ENCODE data around the gene MLLT1. TPM values are rescaled to one million over a fixed set of nuclear protein-coding genes. Genes with fewer than 3 reads are reported as not detected.

MLLT1 gene
- total and polyA plus RNA-seq, 2 of the 8 experiments (the other 6 are each of a cell fraction or from before 2014, with no cell fraction given) = 18.8 to 45.1 TPM

- H2AK5ac ChIP-seq (ENCODE audit: low read depth, low read length) = no peak overlapping the region
- no peak overlapping the region for H4K91ac ChIP-seq (replicated peaks; ENCODE audit: insufficient read length, low read length)
- no peak overlapping the region for H3K18ac ChIP-seq (ENCODE audit: extremely low read depth, low read length)
- ChIA-PET POLR2A (ENCODE audit: partially characterized antibody) (no interaction called here), CTCF (ENCODE audit: partially characterized antibody) (interaction anchor here (2.3 kb wide), 1 partner anchor 11 kb away, joined by 14 read pairs; no protein-coding TSS in a partner anchor)
- no peak overlapping the region for H3K9ac ChIP-seq (replicated peaks in 1 of 4; ENCODE audit: extremely low read depth in 1 of 4, low read depth in 3 of 4, low read length in 3 of 4)
- no peak overlapping the region for H3K4ac ChIP-seq (replicated peaks; ENCODE audit: insufficient read length, low read depth, low read length)
- DNase-seq (ENCODE audit: low read depth in 1 of 2, low spot score in 2 of 2) (no peak), FAIRE-seq (no peak)
- H4K5ac ChIP-seq (ENCODE audit: insufficient read length, low read depth, low read length) = no peak overlapping the region
- no peak overlapping the region for H2BK12ac ChIP-seq (ENCODE audit: low read depth, low read length)
- H2BK120ac ChIP-seq (replicated peaks; ENCODE audit: low read depth, low read length) = no peak overlapping the region
- no peak overlapping the region for H3K4me2 ChIP-seq (ENCODE audit: insufficient read depth in 1 of 2, low read depth in 2 of 2, low read length in 2 of 2)
- H3K36me3 ChIP-seq (ENCODE audit: control insufficient read depth in 2 of 4, insufficient read depth in 4 of 4, low read length in 3 of 4) = peaks cover 0 to 11% (median 4%) of the 10 kb centered on the region in 4 experiments; a peak in 3 of 8 replicates
- H3K23ac ChIP-seq (ENCODE audit: insufficient read length) = no peak overlapping the region
- no peak overlapping the region for H3K4me3 ChIP-seq (ENCODE audit: extremely low read depth in 1 of 4, insufficient read depth in 2 of 4, low read depth in 3 of 4, low read length in 4 of 4)
- H3K9me3 ChIP-seq (ENCODE audit: insufficient read depth in 2 of 2, low read depth in 1 of 2, low read length in 1 of 2) = peaks cover 7 to 15% of the 10 kb centered on the region in 2 experiments; a peak in 3 of 4 replicates
- peaks cover 2% of the 10 kb centered on the region for H3K79me1 ChIP-seq (ENCODE audit: low read depth, low read length)
- no peaks in the 10 kb centered on the region for H3K23me2 ChIP-seq (ENCODE audit: low read depth, low read length)
- peaks cover 0 to 2% (median 0%) of the 10 kb centered on the region in 4 experiments; a peak in 2 of 7 replicates for H3K4me1 ChIP-seq (replicated peaks in 1 of 4; ENCODE audit: control insufficient read depth in 3 of 4, insufficient read depth in 4 of 4, low read length in 3 of 4)
- no peak overlapping the region for H2AFZ ChIP-seq (ENCODE audit: low read length)
- H3K27ac ChIP-seq (ENCODE audit: low read depth, low read length) = no peak overlapping the region
- no peaks in the 10 kb centered on the region for H3K27me3 ChIP-seq (replicated peaks in 1 of 4; ENCODE audit: control insufficient read depth in 3 of 4, extremely low read depth in 1 of 4, insufficient read depth in 3 of 4, low read length in 3 of 4)
- WGBS, 2 experiments (ENCODE audit: extremely low coverage in 1 of 2, insufficient coverage in 1 of 2, insufficient read length in 1 of 2, insufficient replicate concordance in 2 of 2, low coverage in 1 of 2, low lambda C conversion rate in 2 of 2, missing lambda C conversion rate in 1 of 2) = 96% methylated on average over 6 of the region's 6 CpGs; no CpG with 5 or more reads in 1 of the 2 experiments
- peaks cover 0 to 10% of the 10 kb centered on the region in 2 experiments for H4K20me1 ChIP-seq (replicated peaks in 1 of 2; ENCODE audit: control insufficient read depth in 1 of 2, insufficient read depth in 2 of 2, low read length in 2 of 2)
- no peak overlapping the region for H2BK15ac ChIP-seq (ENCODE audit: low read length)
- H3K14ac ChIP-seq (ENCODE audit: insufficient read length) = no peak overlapping the region
- H2BK5ac ChIP-seq (ENCODE audit: low read depth, low read length) = no peak overlapping the region
- no peak overlapping the region for H4K8ac ChIP-seq (ENCODE audit: extremely low read depth, insufficient read depth, low read length)
- no peak overlapping the region for H3K56ac ChIP-seq (replicated peaks; ENCODE audit: insufficient read length, low read depth, low read length)
- H2BK20ac ChIP-seq (ENCODE audit: low read length) = no peak overlapping the region
- H3K79me2 ChIP-seq (ENCODE audit: control insufficient read depth in 1 of 2, insufficient read depth in 2 of 2, low read length in 2 of 2) = peaks cover 3 to 86% of the 10 kb centered on the region in 2 experiments
- no peak for TF ChIP-seq CBX5 (IDR thresholded peaks at IDR 0.05; ENCODE audit: low read depth, low read length)
- TF ChIP-seq JUN (IDR thresholded peaks at IDR 0.05; ENCODE audit: low read depth, low read length) = no peak
- no peak for TF ChIP-seq GTF2F1 (IDR thresholded peaks at IDR 0.05; ENCODE audit: borderline replicate concordance, low read depth, low read length)
- no peak for TF ChIP-seq BRCA1 (IDR thresholded peaks at IDR 0.05; ENCODE audit: low read depth, low read length)
- no peak for TF ChIP-seq HDAC6 (IDR thresholded peaks at IDR 0.05; ENCODE audit: low read depth, low read length)
- no peak for TF ChIP-seq SP1 (IDR thresholded peaks at IDR 0.05; ENCODE audit: low read depth, low read length)
- TF ChIP-seq RXRA (IDR thresholded peaks at IDR 0.05; ENCODE audit: insufficient read depth, low read depth, low read length) = no peak
- TF ChIP-seq TEAD4 (IDR thresholded peaks at IDR 0.05; ENCODE audit: low read depth, low read length) = no peak
Measured at GRCh38 chr19:6248844-6249243, 30.9 kb downstream of the MLLT1 start.
